ENCODE data around the gene PITPNB.

Gene PITPNB

DNA sequence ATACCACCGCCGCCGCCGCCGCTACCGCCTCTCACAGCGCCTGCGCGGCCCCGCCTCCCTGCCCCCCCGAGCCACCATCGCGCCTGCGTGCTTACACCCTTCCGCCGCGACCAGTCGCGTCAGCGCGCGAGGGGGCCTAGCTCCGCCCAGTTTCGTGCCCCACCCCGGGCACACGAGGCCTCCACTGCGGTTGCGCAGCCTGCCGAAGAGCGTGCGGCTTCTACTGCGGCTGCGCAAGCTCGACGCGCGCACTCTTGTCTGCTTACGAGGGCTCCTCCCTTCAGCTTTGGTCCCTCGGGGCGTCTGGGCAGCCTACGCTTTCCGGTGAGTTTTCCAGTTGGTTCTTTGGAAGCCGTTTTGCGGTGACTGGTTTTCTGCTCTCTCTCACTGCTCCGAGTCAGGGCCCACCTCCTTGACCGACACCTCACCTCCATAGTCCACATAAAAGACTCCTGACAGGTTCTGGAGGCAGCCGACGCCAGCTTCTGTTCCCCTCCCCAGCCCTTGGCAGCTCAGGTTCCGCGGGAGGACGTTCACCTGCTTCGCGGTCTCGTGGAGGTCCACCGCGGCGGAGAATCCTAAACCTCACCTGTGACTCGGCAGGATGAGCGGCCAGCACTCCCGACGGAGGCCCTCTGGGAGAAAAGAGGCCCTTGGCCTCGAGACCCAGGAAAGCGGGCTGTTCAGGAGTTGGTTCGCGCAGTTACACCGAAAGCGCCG is at the start of gene PITPNB:
TSS of gene PITPNB (minus strand) at position 35 of the 720 bp plus-strand sequence. CDS start 65 bp downstream, outside the sequence.
- DNase-seq: peak; percentile 96 to 99 (median 98)

DNA sequence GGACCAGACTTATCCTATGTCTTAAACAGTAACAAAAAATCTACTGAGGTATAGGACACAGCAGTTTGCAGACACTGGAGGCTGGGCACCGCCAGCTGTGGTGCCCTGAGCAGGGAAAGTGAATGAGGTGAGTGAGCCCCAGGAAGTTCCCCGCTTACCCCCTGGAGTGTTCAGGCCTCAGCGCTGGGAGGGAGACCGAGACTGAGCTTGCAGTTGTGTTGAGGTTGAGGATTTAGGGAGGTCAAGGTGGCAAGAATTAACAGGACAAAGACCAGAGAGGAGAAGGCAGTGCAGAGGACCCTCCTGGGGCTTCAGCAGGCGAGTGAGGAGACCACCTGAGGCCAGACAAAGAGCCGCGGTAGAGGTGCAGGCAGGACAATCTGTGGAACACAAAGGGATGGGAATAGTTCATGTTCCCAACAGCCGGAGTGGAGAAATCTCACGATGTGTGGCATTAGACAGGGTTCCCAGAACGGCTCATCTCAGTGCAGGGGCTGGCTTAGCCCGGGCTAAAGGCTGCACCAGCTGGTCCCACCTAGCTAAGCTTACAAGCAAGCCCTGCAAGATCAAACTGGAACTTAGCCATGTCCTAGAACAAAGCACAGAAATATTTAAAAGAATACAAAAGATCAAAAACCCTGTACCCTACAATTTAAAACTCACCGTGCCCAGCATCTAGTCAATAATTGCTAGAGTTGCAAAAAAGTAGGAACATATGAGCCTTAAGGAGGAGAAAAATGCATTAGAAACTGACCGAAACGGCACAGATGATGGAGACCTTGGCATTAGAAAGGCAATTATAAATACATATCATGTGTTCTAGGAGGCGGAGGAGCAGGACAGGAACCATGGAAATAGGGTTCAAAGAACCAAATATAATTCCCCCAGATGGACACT is 47.4 kb upstream of the PITPNB start:
- no peak for DNase-seq

DNA sequence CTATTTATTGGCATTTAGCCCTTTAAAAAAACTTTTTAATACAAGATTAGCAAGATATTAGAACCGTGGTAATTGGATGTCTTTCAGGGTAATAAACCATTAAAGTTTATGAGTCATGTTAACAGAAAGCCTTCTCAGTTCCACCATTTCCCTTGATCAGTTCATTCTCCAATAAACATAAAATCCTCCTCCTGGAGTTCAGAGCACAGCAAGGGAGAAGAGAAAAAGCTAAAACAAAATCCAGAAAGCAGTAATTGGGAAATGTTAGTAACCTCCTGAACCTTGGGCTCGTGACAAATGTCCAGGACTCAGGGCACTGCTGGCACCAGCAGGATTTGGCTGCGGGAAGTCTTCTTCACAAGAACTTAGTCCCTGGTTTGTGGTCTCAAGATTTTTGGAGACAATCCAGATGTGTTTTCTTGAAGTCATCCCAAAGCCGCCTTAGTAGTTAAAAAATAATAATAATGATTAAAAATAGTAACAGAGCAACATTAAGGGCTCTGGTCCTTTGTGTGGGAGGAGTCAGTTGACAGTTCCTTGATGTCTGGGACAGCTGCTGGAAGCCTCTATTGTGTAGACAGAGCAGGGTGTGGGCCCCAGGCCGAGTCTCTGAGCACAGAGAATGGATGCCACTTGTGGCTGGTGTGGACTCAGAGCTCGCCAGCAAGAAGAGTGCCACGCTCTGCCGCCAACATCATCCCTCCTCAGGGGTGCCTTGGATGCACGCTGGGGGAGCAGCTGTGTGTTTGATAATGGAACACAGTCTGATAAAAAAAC is 43.4 kb upstream of the PITPNB start:
- DNase-seq: no peak

DNA sequence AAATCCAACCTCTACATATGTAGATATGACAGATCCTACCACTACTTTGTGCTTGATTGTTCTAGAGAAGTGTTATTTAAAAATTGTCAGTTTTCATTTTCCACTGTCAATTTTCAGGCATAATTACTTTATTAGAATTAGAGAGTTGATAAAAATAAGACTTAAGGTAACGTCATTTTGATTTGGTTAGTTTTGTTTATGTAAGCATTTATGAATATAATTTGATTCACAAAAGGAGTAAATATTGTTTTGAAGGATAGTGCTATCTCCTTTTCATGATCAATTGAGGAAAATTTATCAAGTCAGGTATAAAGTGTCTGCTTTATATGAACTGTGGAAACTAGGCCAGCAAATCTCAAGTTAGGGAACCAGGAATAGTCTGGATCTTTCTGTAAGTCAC is 42.6 kb upstream of the PITPNB start:
- DNase-seq: no peak

DNA sequence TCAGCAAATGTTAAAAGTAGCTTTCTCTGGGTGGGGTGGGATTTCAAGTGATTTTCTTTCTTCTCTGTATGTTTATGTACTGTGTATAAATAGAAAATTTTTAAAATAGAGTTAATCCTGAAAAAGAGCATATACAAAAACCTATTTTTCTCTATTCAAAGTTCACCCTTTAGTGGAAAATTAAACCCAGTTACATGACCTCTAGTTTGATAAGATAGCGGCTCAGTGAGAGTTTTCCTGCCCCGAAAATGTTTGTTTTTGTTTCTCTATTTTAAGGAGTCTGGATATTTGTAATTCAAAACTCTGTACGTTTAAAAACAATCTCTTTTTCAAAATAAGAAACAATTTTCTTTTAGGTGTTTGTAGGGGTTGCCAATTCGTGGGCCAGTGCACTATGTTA is 42.1 kb upstream of the PITPNB start:
- DNase-seq: no peak

DNA sequence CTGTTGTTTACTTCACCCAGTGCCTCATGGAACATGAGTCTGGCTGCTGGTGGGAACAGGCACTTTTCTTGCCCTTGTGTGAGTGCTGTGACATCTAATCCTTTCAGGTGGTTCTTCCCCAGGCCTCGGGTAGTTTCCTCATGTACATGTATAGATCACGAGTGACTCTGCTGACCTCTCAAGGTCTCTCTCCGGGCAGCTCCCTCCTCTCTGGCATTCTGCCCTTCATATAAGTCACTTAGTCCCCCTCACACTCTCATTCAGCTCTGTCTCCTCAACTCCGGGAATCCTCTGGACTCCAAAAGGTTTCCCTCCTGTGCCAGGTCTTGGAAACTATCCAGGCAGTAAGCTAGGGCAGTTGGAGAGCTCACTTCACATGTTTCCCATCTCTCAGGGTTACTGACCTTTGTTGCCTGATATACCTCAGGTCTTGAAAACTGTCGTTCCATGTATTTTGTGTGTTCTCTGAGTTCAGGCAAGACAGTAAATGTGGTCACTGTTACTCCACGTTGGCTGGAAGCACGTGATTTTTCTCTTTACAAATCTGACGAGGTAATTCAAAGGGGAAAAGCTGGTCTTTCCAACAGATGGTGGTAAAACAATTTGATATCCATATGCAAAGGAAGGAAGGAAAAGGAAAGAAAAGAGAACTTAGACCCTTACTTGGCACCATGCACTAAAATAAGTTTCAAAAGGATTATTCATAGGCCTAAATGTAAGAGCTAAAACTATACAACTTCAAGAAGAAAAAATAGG is 40.5 kb upstream of the PITPNB start:
- DNase-seq: no peak

DNA sequence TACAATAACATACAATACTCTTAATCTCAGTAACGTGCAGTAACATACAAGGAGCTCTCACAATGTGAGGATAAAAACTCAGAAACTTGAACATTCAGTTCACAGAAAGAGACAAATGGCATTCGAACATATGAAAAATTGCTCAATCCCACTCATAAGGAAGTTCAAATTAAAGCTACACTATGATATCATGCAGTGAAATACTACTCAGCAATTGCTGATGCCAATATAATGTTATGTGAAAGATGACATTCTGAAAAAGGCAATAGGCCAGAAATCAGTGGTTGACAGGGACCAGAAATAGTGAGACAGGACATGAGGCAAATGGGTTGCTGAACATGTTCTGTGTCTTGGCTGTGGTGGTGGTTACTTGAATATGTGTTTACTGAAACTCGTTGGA is 33.7 kb upstream of the PITPNB start:
- no peak for DNase-seq

DNA sequence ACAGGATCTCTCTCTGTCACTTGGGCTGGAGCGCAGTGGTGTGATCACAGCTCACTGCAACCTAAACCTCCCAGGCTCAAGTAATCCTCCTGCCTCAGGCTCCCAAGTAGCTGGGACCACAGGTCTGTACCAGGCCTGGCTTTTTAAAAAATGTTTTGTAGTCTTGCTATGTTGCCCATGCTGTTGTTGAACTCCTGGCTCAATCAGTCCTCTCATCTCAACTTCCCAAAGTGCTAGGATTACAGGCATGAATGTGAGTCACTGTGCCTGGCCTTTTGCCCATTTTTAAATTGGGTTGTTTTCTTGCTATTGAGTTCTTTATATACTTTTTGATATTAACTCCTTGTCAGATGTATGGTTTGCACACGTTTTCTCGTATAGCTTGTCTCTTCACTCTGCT is 33.0 kb upstream of the PITPNB start:
- DNase-seq: no peak

DNA sequence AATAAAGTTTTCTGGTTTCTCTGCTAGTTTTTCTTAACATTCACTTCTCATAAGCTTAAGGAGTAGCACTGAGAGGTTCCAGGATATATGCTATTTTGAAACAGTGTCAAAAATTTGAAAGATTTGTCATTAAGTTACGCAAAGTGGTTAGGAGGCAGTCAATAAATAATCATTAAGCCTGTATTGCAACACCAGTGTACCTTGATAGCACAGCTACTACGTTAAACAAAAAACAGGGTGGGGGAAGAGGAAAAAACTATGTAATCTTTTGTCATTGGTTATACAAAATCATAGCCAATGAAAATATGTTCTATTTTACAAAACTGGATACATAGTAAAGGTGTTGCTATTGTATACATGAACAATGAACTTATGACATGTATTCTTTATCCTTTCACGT is 30.4 kb upstream of the PITPNB start:
- DNase-seq: no peak

DNA sequence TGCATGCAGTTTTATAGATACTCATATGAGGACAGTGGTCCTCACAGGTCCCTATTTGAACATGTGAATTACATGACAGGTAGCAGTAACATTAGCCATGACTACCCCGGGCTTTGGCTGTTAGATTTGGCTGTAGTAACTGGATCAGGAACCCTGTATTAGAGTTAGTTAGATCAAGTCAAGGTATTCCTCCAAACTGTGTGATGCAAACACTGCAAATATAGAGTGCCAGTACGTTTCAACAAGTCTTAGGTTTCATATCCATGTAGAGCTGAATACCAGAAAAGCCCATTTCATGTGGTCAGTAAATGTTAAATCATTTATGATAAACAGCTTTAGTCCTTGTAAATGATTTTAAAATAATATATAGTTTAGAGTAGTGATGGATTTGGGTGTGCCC is 29.5 kb upstream of the PITPNB start:
- no peak for DNase-seq

DNA sequence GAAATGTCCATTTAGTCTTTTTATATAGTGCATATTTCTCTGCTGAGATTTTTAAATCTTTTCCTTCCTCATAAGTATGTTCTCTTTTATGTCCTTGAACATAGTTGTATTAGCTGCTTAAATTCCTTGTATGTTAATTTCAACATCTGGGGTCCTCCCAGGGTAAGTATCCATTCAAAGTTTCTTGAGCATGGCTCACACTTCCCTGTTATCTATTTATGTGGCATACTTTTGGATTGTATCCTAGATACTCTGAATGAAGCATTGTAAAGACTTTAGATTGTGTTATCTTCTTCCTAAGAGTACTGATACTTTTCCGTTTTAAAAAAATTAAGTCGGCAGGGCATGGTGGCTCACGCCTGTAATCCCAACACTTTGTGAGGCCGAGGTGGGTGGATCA is 28.4 kb upstream of the PITPNB start:
- DNase-seq: no peak

DNA sequence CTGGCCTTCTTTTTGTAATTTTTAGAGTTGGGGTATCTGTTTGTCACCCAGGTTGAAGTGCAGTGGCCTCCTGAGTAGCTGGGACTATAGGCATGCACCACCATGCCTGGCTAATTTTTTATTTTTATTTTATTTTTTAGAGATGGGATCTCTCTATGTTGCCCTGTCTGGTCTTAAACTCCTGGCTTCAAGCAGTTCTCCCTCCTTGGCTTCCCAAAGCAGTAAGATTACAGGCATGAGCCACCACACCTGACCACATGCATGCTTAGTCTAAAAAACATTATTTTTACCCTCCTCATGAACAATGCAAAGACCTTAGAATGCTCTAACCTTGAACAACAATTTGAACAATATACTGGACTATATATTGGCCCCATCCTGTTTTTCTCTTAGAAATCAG is 22.1 kb upstream of the PITPNB start:
- DNase-seq: no peak

DNA sequence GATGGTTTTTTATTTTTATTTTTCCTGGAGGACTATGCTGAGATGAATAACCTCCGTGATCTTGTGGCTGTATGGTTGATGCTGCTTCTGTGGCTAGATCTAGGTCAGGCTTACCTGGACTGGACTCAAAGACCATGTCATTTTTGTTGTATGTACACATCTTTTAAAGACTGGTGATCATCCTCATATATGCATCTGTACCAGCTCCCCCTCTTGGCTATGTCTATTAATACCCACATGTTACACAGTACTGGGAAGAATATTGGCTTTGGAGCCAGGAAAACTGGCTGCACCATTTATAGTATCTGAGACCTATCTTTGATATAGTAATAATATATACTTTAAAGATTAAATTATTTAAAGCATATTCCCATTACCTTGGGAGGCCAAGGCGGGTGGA is 18.4 kb upstream of the PITPNB start:
- no peak for DNase-seq

DNA sequence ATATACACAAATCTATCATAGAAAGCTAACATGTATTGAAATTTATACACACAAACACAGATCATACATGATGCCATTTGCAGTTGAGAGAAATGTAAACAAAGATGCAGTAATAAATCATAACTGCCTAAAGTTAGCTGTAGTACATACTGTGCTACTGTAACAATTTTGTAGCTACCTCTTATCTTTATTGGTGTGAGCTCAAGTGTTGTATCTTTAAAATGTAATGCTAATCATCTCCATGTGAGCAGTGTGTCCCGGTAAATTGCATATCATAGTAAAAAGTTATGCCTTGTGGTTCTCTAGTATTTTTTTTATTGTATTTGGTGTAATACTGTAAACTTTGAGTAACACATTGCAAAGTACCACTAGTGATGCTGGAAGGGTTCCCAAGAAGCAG is 16.8 kb upstream of the PITPNB start:
- no peak for DNase-seq

DNA sequence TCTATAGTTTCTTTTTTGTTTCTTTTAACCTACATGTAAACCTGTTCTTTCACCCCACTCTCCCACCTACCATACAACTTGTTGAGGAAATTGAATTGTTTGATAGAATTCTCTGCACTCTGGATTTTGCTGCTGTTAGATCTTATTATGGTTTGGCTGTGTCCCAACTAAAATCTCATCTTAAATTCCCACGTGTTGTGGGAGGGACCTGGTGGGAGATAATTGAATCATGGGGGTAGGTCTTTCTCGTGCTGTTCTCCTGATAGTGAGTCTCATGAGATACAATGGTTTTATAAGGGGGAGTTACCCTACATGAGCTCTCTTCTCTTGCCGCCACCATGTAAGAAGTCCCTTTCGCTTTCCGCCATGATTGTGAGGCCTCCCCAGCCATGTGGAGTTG is 15.0 kb upstream of the PITPNB start:
- no peak for DNase-seq

DNA sequence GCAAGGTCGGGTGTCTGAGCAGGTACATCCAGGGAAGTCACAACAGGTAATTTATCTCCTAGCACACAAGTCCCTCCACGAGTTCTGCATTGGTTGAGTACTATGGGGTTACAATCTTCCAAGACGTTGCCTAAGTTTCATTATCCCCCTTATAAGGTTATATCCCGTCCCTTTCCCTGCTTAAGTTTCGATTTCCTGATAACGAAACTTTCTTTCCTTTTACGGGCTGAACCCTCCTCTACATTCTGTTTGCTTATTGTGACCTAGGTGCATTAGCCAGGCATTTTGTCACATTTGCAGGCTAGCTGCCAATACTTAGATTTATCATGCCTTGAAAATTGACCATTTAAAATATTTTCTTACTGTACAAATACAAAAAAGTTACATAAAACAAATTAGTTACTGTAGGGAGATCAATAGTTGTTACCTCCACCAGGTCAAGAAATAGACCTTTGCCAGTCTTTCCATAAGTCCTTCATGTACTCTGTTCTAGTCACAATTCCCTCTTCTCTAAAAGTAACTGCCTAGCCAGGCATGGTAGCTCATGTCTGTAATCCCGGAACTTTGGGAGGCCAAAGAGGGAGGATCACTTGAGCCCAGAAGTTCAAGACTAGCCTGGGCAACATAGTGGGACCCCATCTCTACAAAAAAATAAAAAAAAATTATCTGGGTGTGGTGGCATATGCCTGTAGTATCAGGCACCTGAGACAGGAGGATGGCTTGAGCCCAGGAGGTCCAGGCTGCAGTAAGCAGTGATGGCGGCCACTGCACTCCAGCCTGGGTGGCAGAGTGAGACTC is 14.3 kb upstream of the PITPNB start:
- no peak for DNase-seq

DNA sequence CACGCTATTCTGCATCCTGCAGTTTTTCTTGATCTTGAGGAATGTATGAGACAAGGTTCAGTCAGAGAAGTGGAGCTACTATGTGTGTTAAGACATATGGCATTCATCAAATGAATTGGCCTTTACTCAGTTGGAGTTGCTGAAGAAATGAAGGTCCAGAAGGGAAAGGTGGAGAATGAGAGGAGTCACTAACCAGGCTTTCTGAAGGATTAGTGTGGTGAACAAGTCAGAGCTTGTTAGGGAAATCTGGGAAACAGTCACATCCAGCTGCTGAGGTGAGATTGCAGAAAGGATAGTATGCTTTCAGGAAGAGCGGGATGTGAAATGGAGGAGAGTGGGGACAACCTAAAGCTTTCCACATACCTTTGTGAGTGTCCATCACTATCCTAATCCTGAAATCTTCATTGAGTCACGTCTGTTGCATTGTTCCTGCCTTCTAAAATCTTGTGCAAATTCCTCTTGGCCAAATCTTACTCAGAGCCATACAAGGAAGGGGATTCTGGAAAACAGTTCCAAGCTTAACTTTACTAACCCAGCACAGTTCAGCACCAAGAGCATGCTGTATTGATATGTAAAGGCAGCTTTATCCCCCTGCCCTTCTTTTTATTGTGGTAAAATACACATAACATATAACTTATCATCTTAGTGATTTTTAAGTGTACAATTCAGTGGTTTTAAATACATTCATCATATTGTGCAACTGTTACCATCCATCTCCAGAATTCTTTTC is 11.4 kb upstream of the PITPNB start:
- DNase-seq: no peak

DNA sequence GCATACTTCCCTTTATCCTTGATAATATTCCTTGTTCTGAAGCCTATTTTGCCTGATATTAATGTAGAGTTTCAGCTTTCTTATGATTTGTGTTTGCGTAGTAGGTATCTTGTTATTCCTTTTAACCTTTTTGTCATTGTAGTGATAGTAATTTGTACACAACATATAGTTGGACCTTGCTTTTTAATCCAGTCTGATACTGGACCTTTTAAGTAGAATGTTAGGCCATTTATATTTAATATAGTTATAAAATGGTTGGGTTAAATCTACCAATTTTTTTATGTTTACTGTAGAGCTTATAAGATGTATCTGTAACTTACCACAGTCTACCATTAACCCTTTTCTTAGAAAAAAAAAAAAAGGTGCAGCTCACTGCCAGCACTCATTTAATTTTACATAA is 8.6 kb upstream of the PITPNB start:
- DNase-seq: no peak

DNA sequence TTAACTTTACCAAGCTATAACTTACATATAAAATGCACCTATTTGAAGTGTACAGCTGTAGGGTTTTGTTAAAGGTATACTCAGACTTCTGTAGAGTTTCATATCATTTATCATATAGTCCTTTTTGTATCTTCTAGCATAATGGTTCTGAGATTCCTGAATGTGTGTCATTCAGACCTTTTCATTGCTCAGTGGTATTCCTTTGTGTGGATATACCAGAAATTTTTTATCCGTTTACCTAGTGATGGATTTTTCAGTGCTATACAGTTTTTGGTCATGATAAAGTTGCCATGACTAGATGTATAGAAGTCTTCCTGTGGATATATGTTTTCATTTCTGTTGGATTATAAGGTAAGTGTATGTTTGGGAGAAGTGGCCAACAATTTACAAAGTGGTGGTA is 6.3 kb upstream of the PITPNB start:
- no peak for DNase-seq

DNA sequence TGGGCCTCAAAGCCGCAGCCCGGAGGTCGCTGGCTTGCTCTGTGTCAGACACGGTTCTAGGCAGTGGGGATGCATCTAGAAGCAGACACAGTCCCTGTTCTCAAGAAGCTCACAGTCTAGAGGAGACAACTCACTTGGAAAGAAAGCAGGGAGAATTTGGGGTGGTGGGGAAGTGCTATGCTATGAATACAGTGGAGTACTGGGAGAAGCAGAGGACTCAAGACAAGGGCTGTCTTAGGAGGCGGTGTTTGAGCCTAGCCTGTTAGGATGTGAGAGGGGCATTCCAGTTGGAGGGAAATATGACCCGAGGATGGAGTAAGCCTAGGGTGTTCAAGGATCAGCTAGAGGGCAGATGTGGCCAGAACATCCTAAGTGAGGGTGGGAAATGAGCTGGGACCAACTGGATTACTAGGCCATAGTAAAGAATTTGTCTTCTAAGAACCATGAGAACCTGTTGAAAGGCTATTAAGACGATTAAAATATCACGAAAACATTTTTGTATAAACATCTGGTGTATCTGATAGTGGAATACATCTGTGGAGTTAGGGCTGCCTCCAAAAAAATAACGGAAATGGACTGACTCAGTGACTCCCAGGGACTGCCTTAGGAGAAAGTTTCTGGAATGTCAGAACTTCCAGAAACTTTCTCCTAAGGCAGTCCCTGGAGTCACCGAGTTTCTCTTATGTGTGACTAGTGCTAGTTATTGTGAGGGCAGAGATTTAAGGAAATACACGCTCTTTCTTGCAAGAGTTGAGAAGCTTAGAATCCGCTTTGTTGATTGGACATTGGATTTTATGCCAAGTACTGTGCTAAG is 1.1 kb upstream of the PITPNB start:
- no peak for DNase-seq

Measured in activated naive CD4-positive, alpha-beta T cell (primary cell).